Activated CD4-positive, alpha-beta memory T cell treated with anti-CD3 and anti-CD28 coated beads, Interleukin-2, amount 10 ng/mL, durations not matched to agents 7 days and 5 days (primary cell): Measurements from ENCODE around the gene SPTB. TPM values are rescaled to one million over a fixed set of nuclear protein-coding genes. Genes with fewer than 3 reads are reported as not detected.

Source experiments
- CTCF ChIA-PET: fragments of 350-600 bp; sonication (Branson Sonifier 250); formaldehyde crosslinking; loops from one replicate; lab custom pipeline; 2021; ENCODE audit warnings: antibody characterized with exemption, inconsistent platforms; lab: Charles Lee
- POLR2A ChIA-PET: fragments of 350-600 bp; sonication (Branson Sonifier 250); formaldehyde crosslinking; loops from one replicate; lab custom pipeline; 2021; ENCODE audit warnings: antibody characterized with exemption; lab: Charles Lee
- DNase-seq: peaks from one replicate; pipeline ENCODE4 v3.0.0-alpha.2; 2020
- H3K27ac Mint-ChIP-seq: one replicate; pipeline ENCODE4 v1.8.0; 2021; ENCODE audit warnings: mild to moderate bottlenecking, mixed read lengths
- H3K27me3 Mint-ChIP-seq: one replicate; pipeline ENCODE4 v1.8.0; 2021; ENCODE audit warnings: mixed read lengths
- H3K36me3 Mint-ChIP-seq: one replicate; pipeline ENCODE4 v1.8.0; 2021; ENCODE audit warnings: low read depth, mixed read lengths
- H3K4me1 Mint-ChIP-seq: one replicate; pipeline ENCODE4 v1.8.0; 2021; ENCODE audit warnings: mixed read lengths
- H3K4me3 Mint-ChIP-seq: one replicate; pipeline ENCODE4 v1.8.0; 2021; ENCODE audit warnings: mild to moderate bottlenecking, mixed read lengths
- H3K9me3 Mint-ChIP-seq: one replicate; pipeline ENCODE4 v1.8.0; 2021; ENCODE audit warnings: mixed read lengths
- total RNA-seq, 2 experiments: library from RNA; stranded (reverse); gene quantifications; one replicate each; pipeline ENCODE4 v1.2.3, GENCODE V29; 2021

The SPTB gene
- total RNA-seq, 2 experiments from 2014 or later = 0.08 to 0.10 TPM

DNA sequence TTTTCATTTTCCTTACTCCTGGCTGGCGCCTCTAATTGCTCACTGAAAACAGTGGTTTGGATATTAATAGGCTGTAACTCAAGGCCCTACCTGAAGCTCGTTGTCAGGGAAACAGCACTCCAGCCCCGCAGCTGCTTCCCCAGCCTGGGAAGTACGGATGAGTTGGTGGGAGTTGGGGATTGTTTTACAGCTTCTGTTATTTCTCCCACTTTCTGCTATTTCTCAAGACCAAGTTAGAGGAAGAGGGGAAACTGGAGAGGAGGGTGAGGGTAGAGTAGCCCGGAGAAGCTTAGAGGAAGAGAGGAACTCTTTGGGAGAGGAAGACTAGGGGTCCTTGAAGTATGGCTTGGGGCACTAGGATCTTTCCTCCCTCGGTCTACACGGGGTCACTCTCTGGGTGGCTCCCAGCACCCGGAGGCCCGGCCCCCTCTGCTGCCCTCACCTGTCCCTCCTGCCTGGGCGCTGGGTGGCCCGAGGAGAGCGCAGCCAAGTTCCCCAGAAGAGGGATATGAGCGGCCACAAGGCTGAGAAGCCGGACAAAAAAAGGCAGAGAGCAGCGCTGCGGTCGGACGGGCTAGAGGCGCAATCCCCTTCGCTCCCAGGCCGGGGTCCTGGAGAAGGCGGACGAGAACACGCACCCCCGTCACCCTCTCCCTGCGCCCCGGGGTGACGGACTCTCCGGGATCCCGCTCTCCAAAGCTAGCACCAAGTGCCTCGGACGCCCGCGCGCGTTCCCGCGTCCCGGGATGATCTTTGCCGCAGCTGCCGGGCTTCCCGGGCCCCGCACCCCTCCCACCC, 671 bp downstream of the SPTB start:
- peaks cover 75% of the 10 kb centered on the region for H3K27me3 Mint-ChIP-seq
- POLR2A ChIA-PET = no interaction called here
- no peak for DNase-seq
- CTCF ChIA-PET = interaction anchor here (0.8 to 2.4 kb wide), 3 partner anchors 10 to 75 kb away, joined by 3 to 10 read pairs (median 9); no protein-coding TSS in a partner anchor
- no peaks in the 10 kb centered on the region for H3K36me3 Mint-ChIP-seq
- H3K4me3 Mint-ChIP-seq = peak overlapping the region; percentile 40
- H3K9me3 Mint-ChIP-seq = no peaks in the 10 kb centered on the region
- peaks cover 11% of the 10 kb centered on the region for H3K4me1 Mint-ChIP-seq
- no peak overlapping the region for H3K27ac Mint-ChIP-seq

DNA sequence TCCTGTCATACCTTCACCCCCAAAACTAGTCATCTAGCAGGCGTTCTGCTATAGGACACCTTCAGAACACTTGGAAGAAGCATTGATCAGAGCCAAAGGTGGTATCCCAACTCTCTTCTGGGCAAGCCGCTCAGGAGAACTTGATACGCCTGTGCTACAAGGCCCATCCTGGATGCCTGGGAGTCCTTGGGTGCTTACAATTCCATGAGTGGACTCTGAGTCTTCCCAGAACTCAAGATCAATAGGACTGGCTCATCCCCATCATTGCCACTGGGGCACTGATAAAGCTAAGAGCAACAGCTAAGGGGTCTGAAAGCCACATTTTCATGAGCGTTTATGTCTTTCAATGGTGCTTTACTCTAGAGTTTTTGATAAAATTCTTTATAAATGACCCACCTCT, 1.9 kb downstream of the SPTB start:
- peaks cover 11% of the 10 kb centered on the region for H3K4me1 Mint-ChIP-seq
- no peaks in the 10 kb centered on the region for H3K36me3 Mint-ChIP-seq
- DNase-seq = no peak
- ChIA-PET CTCF (interaction anchor here (1.5 to 2.4 kb wide), 3 partner anchors 9 to 55 kb away, joined by 5 to 9 read pairs (median 6); no protein-coding TSS in a partner anchor), POLR2A (no interaction called here)
- H3K9me3 Mint-ChIP-seq = no peaks in the 10 kb centered on the region
- H3K27me3 Mint-ChIP-seq = peaks cover 70% of the 10 kb centered on the region
- no peak overlapping the region for H3K27ac Mint-ChIP-seq
- H3K4me3 Mint-ChIP-seq = no peak overlapping the region

DNA sequence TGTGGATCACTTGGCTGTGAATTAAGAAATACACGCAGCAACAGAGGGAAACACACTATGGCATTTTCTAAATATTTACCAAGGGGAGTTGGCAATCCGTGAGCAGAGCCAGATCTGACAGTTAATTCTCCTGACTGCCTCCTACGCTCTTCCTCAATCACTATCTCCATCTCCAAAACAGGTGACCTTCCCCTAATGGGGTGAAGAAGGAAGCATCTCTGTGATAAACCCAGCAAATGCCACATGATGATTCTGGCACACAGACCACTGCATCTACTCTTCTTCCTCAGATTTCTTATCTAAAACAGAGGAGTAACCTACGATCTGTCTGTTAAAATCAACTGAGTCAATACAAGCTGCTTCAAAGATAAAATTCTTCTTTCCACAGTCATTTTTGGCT, 4.4 kb downstream of the SPTB start:
- Mint-ChIP-seq H3K9me3 (no peaks in the 10 kb centered on the region), H3K36me3 (peaks cover 2% of the 10 kb centered on the region)
- POLR2A ChIA-PET = no interaction called here

DNA sequence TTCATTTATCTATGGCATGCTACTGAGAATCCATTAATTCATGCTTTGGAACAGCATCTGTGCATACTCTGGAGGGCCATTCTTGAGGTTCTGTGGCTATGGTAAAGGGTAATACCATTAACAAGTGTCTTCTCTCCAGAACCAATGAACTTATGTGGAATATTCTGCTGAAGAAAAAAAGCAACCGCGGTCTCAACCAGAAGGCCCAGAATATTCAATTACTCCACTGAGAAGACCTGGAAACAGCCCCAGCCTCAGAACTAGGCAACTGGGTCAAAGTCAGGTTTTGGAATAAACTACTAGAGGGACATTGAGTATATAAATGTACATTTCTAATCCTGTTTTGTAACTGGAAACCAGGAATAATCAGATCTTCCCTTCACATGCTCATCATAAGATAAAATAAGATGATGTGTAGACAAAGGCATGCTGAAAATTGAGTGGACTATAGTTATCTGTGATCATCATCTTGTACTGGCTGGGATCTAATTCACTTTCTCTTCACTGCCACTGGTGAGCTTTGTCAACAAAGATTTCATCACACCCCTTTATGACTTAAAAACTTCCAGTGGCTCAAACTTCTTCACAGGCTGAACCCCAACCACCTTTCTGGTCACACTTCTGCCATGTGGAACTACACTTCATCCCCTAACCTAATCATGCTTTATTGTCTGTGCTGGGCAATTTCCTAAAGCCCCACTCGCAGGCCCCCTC, 6.0 kb downstream of the SPTB start:
- H3K27me3 Mint-ChIP-seq = peaks cover 65% of the 10 kb centered on the region
- CTCF ChIA-PET = no interaction called here
- peaks cover 2% of the 10 kb centered on the region for H3K36me3 Mint-ChIP-seq
- no peaks in the 10 kb centered on the region for H3K9me3 Mint-ChIP-seq
- no peak for DNase-seq
- no peak overlapping the region for H3K4me3 Mint-ChIP-seq
- H3K27ac Mint-ChIP-seq = no peak overlapping the region
- POLR2A ChIA-PET = no interaction called here
- H3K4me1 Mint-ChIP-seq = no peaks in the 10 kb centered on the region

More for the DNA sequence above, 4.4 kb downstream of the SPTB start:
- Mint-ChIP-seq H3K27ac (no peak overlapping the region), H3K4me1 (no peaks in the 10 kb centered on the region), H3K4me3 (no peak overlapping the region), H3K27me3 (peaks cover 67% of the 10 kb centered on the region)
- CTCF ChIA-PET = no interaction called here
- no peak for DNase-seq

DNA sequence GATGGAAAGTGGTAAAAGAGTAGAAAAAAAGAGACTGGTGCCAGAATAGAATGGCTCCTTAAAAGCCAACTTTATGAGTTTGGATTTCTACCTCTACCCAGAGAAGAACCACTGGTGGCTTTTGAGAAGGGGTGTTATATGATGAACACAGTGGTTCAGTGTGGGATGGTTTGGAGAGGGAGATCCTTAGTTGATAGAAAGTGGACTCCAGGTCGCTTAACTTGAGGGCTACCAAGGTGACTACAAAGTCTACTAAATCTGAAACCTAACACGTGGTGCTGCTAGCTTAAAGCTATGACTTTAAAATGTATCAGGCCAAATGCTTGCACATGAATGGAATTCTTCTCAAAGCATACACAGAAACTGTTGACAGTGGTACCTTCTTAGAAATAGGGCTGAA, 8.4 kb downstream of the SPTB start:
- Mint-ChIP-seq H3K36me3 (peaks cover 2% of the 10 kb centered on the region), H3K27ac (no peak overlapping the region), H3K9me3 (no peaks in the 10 kb centered on the region), H3K4me1 (no peaks in the 10 kb centered on the region), H3K27me3 (peaks cover 57% of the 10 kb centered on the region), H3K4me3 (no peak overlapping the region)
- DNase-seq = no peak
- ChIA-PET POLR2A (no interaction called here), CTCF (no interaction called here)

DNA sequence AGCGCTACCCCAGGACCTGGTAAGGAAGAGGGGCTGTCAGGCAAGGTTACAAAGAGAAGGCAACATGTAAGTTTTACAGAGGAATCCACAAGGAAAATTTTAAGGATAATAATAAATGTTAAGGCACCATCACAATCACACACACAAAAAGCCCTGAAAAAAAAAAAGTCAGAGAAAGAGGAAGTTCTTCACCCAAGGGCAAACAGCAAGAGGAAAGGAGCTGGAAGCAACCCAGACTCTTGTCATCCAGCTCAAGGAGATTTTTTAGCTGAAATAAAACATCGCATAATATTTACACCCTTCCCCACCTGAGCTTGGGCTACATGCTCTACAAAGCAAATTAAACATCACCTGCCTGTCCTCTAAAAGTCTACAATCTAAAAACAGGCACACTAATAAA, 9.5 kb downstream of the SPTB start:
- no peak for DNase-seq
- Mint-ChIP-seq H3K27me3 (peaks cover 55% of the 10 kb centered on the region), H3K27ac (no peak overlapping the region), H3K4me1 (no peaks in the 10 kb centered on the region), H3K9me3 (no peaks in the 10 kb centered on the region), H3K4me3 (no peak overlapping the region), H3K36me3 (peaks cover 2% of the 10 kb centered on the region)
- CTCF ChIA-PET = interaction anchor here (1.9 kb wide), 1 partner anchor 47 kb away, joined by 5 read pairs; no protein-coding TSS in a partner anchor
- POLR2A ChIA-PET = no interaction called here

DNA sequence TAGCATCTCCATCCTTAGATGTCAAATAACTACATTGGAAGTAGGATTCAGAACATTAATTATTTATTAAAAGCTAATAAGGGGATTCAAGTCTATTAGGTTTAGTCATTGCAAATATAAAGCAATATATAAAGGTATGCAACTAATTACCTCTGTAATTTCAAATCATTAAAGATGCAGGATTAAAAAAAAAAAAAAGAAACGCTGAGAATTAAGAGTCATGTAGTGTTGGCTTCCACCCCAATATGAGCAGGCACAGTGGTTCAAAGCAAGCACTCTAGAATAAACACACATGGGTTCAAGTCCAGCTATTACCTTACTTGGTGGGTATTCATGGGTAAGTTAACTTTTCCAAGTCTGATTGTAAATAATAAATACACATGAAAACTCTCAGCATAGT, 10.9 kb downstream of the SPTB start:
- Mint-ChIP-seq H3K4me1 (no peaks in the 10 kb centered on the region), H3K4me3 (no peak overlapping the region), H3K27me3 (peaks cover 51% of the 10 kb centered on the region), H3K27ac (no peak overlapping the region), H3K9me3 (no peaks in the 10 kb centered on the region), H3K36me3 (peaks cover 2% of the 10 kb centered on the region)
- DNase-seq = no peak
- POLR2A ChIA-PET = no interaction called here
- CTCF ChIA-PET = interaction anchor here (0.7 to 1.9 kb wide), 4 partner anchors 9 to 1987 kb away, joined by 3 to 9 read pairs (median 6); no protein-coding TSS in a partner anchor

DNA sequence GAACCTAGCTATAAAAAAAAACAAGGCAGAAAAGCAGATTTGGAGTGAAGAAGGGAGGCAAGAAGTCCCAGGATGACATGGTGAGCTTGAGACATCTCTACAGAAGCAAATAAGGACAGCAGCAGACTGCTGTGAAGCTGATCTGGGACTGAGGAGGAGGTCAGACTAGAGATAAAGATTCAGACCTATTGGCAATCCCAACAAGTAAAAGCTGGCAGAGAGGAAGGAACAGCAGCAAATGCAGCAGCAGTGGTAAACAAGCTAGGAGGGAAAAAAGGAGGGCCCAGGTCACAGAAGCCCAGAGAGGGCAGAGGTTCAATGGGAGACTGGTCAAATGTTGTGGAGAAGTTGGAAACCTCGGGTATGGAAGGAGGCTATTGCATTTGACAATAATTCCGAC, 11.3 kb downstream of the SPTB start:
- no peaks in the 10 kb centered on the region for H3K9me3 Mint-ChIP-seq
- H3K27me3 Mint-ChIP-seq = peaks cover 54% of the 10 kb centered on the region
- H3K36me3 Mint-ChIP-seq = peaks cover 2% of the 10 kb centered on the region
- no peak overlapping the region for H3K4me3 Mint-ChIP-seq
- no peak for DNase-seq
- ChIA-PET CTCF (interaction anchor here (1.2 to 1.9 kb wide), 3 partner anchors 10 to 45 kb away, joined by 5 to 9 read pairs (median 6); no protein-coding TSS in a partner anchor), POLR2A (no interaction called here)
- H3K27ac Mint-ChIP-seq = no peak overlapping the region
- no peaks in the 10 kb centered on the region for H3K4me1 Mint-ChIP-seq

DNA sequence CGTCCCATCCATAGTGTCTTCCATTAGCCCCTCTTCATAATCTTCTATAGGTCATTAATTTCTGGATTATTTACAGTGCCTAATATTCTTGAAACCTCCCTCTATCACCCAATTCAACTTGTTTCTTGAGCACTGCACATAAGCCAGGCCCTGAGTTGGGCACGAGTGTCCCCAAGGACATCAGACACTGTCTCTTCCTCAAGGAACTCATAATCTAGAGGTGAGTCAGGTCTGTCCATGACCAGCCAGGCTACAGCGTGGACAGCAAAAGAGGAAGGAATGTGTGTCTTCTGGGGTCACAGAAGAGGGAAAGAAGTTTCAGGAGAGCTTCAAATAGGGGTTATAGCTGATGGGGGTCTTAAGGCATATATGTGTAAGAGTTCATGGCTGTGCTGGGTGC, 12.5 kb downstream of the SPTB start:
- H3K4me1 Mint-ChIP-seq = no peaks in the 10 kb centered on the region
- no peak overlapping the region for H3K4me3 Mint-ChIP-seq
- DNase-seq = no peak
- ChIA-PET POLR2A (no interaction called here), CTCF (no interaction called here)
- H3K9me3 Mint-ChIP-seq = no peaks in the 10 kb centered on the region
- H3K27ac Mint-ChIP-seq = no peak overlapping the region
- peaks cover 1% of the 10 kb centered on the region for H3K36me3 Mint-ChIP-seq
- peaks cover 51% of the 10 kb centered on the region for H3K27me3 Mint-ChIP-seq

DNA sequence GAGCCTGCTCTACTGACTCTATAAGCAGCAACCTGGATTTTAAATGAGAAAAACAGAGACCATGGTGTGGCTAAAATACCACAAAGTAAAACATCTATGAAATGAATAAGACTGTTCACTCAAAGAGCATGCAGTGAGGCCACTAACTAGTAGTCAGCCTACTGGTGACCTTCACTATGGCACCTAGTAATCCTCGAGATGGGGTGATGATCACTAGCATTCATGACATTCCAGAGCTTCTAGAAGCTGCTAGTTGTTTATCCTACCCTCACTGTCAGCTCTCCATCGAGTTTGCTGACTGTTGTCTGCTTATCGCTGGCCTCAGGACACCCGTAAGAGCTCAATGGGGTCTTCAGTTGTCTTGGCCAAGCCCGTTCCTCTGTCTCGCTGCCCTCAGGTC, 13.7 kb downstream of the SPTB start:
- POLR2A ChIA-PET = no interaction called here
- no peak overlapping the region for H3K27ac Mint-ChIP-seq
- CTCF ChIA-PET = interaction anchor here (1.2 kb wide), 1 partner anchor 43 kb away, joined by 3 read pairs; no protein-coding TSS in a partner anchor
- no peaks in the 10 kb centered on the region for H3K36me3 Mint-ChIP-seq
- DNase-seq = no peak
- no peaks in the 10 kb centered on the region for H3K9me3 Mint-ChIP-seq
- H3K4me1 Mint-ChIP-seq = no peaks in the 10 kb centered on the region
- peaks cover 49% of the 10 kb centered on the region for H3K27me3 Mint-ChIP-seq
- no peak overlapping the region for H3K4me3 Mint-ChIP-seq

DNA sequence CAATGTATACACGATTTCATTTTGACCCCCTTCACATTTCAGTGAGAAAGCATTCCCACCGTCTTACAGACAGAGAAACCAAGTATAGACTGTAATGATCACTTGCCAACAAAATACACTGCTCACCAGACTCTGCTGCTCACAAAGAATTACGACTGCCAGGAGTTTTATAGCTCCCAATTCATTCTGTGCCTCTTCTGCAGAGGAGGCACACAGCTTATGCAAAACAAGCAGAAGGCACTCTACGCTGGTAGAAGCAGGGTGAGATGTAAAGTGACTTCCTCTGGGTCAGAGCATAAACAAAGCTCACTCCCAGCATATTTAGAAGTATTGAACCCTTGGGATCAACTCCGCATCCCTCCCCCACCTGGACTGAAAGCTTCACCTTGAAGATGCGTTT, 14.6 kb downstream of the SPTB start:
- no peak overlapping the region for H3K27ac Mint-ChIP-seq
- CTCF ChIA-PET = interaction anchor here (1.2 kb wide), 1 partner anchor 42 kb away, joined by 3 read pairs; no protein-coding TSS in a partner anchor
- POLR2A ChIA-PET = no interaction called here
- no peaks in the 10 kb centered on the region for H3K4me1 Mint-ChIP-seq
- peaks cover 43% of the 10 kb centered on the region for H3K27me3 Mint-ChIP-seq
- no peaks in the 10 kb centered on the region for H3K36me3 Mint-ChIP-seq
- H3K4me3 Mint-ChIP-seq = no peak overlapping the region
- no peaks in the 10 kb centered on the region for H3K9me3 Mint-ChIP-seq
- no peak for DNase-seq

DNA sequence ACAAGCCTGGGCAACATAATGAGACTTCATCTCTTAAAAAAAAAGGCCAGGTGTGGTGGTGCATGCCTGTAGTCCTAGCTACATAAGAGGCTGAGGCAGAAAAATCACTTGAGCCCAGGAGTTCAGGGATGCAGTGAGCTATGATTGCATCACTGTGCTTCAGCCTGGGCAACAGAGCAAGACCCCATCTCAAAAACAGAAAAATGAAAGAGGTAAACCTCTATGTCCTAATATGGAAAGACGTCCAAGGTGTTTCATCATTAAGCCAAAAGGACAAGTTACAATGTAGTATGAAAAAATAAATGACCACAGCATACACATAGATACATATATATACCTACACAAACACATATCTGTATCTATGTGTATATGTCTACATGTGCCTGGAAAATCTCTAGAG, 15.4 kb downstream of the SPTB start:
- no peaks in the 10 kb centered on the region for H3K9me3 Mint-ChIP-seq

DNA sequence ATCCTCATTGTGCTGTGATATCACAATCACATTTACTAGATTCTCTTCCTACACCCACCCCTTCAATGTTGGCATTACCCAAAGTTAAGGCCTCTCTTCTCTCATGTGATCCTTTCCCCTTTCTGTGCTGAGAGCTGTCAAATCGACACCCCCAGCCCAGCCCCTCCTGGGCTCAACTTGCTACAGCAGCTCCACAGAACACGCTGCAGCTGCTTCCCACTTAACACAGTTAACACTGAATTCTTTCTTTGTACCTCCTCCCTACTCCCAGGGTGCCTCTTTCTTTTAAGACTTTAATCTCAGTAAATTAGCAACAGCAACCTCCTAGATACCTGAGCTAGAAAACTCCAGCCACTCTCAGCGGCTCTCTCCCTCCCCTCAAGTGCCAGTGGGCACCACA, 17.8 kb downstream of the SPTB start:
- H3K27ac Mint-ChIP-seq = no peak overlapping the region
- H3K9me3 Mint-ChIP-seq = no peaks in the 10 kb centered on the region
- ChIA-PET CTCF (no interaction called here), POLR2A (interaction anchor here (0.5 to 1.0 kb wide), 2 partner anchors 13 to 389 kb away, joined by 3 read pairs; no protein-coding TSS in a partner anchor)
- no peaks in the 10 kb centered on the region for H3K4me1 Mint-ChIP-seq
- peaks cover 37% of the 10 kb centered on the region for H3K27me3 Mint-ChIP-seq
- DNase-seq = no peak
- H3K4me3 Mint-ChIP-seq = no peak overlapping the region
- no peaks in the 10 kb centered on the region for H3K36me3 Mint-ChIP-seq

More for the DNA sequence above, 15.4 kb downstream of the SPTB start:
- H3K27ac Mint-ChIP-seq = no peak overlapping the region
- POLR2A ChIA-PET = no interaction called here
- H3K4me3 Mint-ChIP-seq = no peak overlapping the region
- H3K4me1 Mint-ChIP-seq = no peaks in the 10 kb centered on the region
- peaks cover 42% of the 10 kb centered on the region for H3K27me3 Mint-ChIP-seq
- H3K36me3 Mint-ChIP-seq = no peaks in the 10 kb centered on the region
- DNase-seq = no peak
- CTCF ChIA-PET = interaction anchor here (1.5 kb wide), 1 partner anchor 41 kb away, joined by 5 read pairs; no protein-coding TSS in a partner anchor
